SKM-1 (cell line): Measurements from ENCODE around the gene ZNF175.

Source experiments
- DNase-seq: peaks from one replicate; lab custom pipeline; 2025; ENCODE audit not compliant: unreplicated experiment; lab: John Stamatoyannopoulos, UW

The ZNF175 gene

GRCh38 chr19:51570962-51571575 is at the start of gene ZNF175:
Gene ZNF175, plus strand, starts transcription at chr19:51571283. Its CDS starts 2,047 bp downstream, at chr19:51573330.
- no peak for DNase-seq

GRCh38 chr19:51521357-51521756 is 49.7 kb upstream of the ZNF175 start:
- DNase-seq = no peak

- no peak for DNase-seq
Measured at GRCh38 chr19:51521781-51522180, 49.3 kb upstream of the ZNF175 start.

- no peak for DNase-seq
Measured at GRCh38 chr19:51524666-51525264, 46.3 kb upstream of the ZNF175 start.

GRCh38 chr19:51525651-51526050 is 45.4 kb upstream of the ZNF175 start:
- DNase-seq = no peak

GRCh38 chr19:51529301-51529700 is 41.8 kb upstream of the ZNF175 start:
- DNase-seq = no peak

GRCh38 chr19:51530616-51531015 is 40.5 kb upstream of the ZNF175 start:
- no peak for DNase-seq

GRCh38 chr19:51531349-51532315 is 39.5 kb upstream of the ZNF175 start, which contains the start of gene SIGLEC6:
Gene SIGLEC6, minus strand, starts transcription at chr19:51531670. Its CDS starts 22 bp downstream, at chr19:51531648.
- DNase-seq = peak; percentile 48

- DNase-seq = no peak
Measured at GRCh38 chr19:51535535-51535934, 35.5 kb upstream of the ZNF175 start.

- DNase-seq = no peak
Measured at GRCh38 chr19:51539821-51540366, 31.2 kb upstream of the ZNF175 start.

- DNase-seq = no peak
Measured at GRCh38 chr19:51541458-51542357, 29.4 kb upstream of the ZNF175 start.

GRCh38 chr19:51542699-51543098 is 28.4 kb upstream of the ZNF175 start:
- no peak for DNase-seq

GRCh38 chr19:51544038-51544437 is 27.0 kb upstream of the ZNF175 start:
- no peak for DNase-seq

GRCh38 chr19:51546107-51546649 is 24.9 kb upstream of the ZNF175 start:
- DNase-seq = no peak

GRCh38 chr19:51546650-51547396 is 24.3 kb upstream of the ZNF175 start:
- no peak for DNase-seq

GRCh38 chr19:51547397-51548212 is 23.5 kb upstream of the ZNF175 start:
- no peak for DNase-seq

- DNase-seq = no peak
Measured at GRCh38 chr19:51548213-51548651, 22.9 kb upstream of the ZNF175 start.

- DNase-seq = no peak
Measured at GRCh38 chr19:51548891-51549305, 22.2 kb upstream of the ZNF175 start.
